HG03342 (cell line): ENCODE measurements around the gene FUS.
"Not testable (repeated sequence)": the region's sequence is repeated elsewhere in the genome, so short reads cannot be mapped to it uniquely, and the experiment has no call there.

Experiments used
- ATAC-seq: cut with Tn5 transposase; IDR thresholded peaks from one replicate; pipeline ENCODE4 v1.9.1; 2021; ENCODE audit warnings: mild to moderate bottlenecking, moderate library complexity; ENCODE audit not compliant: unreplicated experiment

The FUS gene

DNA sequence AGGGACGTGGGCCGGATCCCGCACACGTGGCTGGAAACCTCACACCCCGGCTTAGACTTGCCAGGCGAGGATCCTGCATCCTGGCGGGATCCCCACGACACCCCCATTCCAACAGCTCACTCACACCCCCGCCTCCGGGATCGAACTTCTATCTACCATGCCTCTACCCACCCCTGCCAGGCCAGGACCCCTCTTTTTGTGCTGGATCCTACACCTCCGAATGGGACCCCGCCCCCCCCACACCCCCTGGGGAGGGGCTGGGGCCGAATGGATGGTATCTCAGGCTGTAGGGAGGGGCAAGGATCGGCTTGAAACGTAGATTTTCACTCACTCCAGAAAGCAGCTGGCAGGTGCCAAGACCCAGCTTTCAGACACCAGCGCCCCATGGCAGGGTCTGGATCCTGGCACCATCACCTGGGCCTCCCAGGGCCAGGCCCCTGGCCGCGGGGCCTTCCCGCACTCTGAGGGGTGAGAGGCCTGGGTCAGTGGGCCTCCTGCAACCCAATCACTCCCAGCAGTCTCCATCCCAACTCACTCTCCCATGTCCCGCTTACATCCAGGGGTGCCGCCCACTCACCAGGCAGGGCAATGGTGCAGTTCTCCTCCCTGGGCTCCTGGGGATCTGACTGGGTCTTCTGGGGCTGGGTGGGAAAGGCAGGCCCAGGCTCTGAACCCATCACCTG is 36.8 kb upstream of the FUS start:
- no peak for ATAC-seq

- ATAC-seq, result no peak
These were observed 36.2 kb upstream of the FUS start for GRCh38 chr16:31143694-31144148.

DNA sequence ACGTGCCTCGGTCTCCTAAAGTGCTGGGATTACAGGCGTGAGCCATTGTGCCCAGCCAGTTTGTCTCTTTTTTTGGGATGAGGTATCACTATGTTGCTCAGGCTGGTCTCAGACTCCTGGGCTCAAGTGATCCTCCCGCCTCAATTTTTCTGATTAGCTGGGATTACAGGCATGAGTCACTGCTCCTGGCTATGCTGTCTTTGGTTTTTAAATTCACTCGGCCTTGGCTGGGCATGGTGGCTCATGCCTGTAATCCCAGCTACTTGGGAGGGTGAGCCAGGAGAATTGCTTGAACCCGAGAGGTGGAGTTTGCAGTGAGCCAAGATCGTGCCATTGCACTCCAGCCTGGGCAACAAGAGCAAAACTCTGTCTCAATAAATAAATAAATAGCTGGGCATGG is 35.5 kb upstream of the FUS start:
- not testable (repeated sequence) for ATAC-seq

DNA sequence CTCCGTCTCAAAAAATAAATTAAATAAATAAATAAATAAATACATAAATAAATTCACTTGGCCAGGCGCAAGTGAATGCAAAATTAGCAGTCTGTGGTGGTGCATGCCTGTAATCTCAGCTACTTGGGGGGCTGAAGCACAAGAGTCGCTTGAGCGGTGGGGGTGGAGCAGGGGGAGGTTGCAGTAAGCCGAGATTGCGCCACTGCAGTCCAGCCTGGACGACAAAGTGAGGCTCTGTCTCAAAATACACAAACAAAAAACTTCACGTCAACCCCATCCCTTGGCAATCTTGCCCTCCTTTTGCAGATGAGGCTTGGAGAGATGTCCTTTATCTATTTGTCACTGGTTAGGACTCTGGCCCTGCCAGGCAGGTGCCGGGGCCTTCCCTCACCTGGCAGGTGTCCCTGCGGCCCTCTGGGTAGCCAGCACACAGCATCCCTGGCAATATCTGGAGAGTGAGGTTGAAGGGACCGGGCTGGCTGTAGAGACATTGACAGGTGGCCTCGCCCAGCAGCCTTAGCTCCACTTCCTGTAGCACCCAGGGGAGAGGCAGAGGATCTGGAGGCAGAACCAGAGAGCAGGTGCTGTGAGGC is 34.4 kb upstream of the FUS start:
- no peak for ATAC-seq

DNA sequence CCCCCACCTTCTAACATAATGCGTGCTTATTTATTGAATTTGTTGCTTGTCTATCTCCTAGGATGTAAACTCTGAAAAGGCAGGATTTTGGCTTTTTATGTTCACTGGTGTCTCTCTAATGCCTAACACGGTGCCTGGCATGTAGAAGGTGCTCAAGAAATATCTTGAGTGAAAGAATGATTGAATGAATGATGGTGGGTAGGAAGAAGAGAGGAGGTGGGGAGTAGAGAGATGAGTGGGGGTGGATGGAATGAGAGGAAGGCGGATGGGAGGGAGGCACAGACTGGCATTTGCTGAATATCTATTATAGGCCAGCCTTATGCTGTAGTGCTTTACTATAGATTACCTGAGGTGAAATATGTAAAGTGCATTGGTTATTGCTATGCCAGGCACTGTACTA is 32.4 kb upstream of the FUS start:
- no peak for ATAC-seq

DNA sequence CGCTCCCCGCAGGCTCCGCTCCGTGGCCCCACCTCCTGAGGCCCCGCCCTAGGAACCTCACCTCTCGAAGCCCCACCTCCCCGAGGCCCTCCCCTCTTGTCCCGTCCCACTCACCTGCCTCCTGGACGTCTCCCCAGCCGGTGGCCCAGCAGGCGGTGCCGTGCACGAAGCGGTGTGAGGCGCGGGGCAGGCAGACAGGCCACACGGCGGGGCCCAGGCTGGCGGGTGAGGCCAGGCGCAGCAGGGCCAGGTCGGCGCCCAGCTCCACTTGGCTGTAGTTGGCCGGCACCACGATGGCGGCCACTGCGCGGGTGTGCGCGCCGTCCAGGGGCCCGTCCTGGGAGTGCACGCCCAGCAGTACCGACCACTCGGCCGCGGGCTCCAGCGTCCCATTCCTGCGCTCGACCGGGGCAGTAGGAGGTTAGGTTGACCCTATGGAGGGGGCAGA is 31.6 kb upstream of the FUS start:
- ATAC-seq, result no peak

DNA sequence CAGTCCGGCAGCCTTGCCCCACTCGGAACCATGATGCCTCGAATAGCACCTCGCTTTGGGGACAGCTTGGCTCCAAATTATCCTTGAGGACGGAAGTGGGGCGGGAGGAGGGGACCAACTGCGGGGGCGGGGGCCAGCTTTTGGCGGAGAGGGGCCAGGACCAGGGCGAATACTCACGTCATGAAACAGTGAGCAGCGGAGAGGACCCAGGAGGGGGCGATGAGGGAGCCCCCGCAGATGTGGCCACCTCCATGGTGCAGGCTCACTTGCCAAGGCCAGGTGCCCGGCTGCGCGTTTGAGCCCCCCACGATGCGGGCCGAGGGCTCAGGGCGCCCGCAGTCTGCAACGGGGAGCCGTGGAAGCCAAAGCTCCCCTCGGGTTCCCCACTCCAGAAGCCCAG is 31.0 kb upstream of the FUS start:
- no peak for ATAC-seq

DNA sequence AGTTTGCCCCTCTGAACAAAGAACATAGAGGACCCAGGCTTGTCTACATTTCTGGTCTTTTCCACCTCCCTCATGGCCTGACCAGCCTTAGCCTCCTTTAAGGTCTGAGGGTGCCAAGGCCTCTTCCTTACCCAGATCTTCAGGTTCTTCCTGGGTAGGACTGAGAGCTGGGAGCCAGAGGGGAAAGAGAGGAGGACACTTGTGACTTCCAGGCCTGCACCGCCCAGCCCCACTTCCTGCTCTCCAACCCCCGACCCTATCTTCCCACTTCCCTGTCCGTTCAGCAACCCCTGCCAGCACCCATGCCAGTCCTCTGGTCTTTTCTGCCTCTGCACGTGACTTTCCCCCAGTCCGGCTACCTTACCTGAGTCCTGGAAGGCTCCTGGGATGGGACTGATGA is 30.6 kb upstream of the FUS start:
- no peak for ATAC-seq

DNA sequence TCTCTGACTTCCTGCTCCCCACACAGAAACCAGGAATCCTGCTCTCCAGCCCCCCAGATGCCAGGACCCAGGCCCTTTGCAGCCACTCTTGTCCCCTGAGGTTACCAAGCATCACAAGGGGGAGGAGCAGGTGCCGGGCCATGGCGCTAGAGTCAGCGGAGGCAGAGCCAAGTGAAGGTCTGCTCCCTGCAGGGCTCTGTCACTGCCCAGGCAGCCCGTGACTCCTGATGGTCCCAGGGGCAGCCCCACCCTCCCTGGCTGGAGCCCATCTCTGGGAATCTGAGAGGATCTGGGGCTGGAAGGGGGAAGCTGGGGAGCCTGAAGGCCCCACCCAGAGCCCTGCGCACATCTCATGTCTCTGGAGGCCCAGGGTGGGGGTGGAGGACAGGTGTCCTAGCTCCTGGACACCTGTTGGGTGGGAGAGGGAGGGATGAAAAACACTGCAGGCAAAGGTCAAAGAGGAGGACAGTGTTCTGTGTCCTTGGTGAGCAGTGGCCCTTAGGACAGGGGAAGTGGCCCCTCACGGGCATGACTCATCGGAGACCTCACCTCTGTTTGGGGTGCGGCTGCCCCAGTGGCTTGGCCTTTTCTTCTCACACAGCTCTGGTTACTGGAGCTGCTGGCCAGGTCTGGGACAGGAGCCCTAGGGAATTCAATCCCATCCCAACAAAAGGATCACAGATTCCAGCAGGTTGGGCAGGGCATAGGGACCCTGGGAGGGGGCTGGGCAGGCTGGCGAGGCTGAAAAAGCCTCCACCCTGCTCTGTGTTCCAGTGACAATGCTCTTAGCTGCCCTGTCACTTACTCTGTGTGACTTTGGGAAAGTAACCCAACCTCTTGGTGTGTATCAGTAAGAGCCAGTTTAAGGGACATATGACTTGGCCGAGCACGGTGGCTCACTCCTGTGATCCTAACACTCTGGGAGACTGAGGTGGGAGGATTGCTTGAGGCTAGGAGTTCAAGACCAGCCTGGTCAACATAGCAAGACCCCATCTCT is 29.7 kb upstream of the FUS start, which contains the start of gene PRSS36:
PRSS36 (minus strand) TSS at position 173 of the 997 bp plus-strand sequence; CDS start at position 142, 31 bp downstream.
- no peak for ATAC-seq

- not testable (repeated sequence) for ATAC-seq
These were observed 29.0 kb upstream of the FUS start for GRCh38 chr16:31150976-31151375.

GRCh38 chr16:31157136-31157535 is 22.8 kb upstream of the FUS start:
- no peak for ATAC-seq

- no peak for ATAC-seq
These were observed 12.6 kb upstream of the FUS start for GRCh38 chr16:31167315-31167714.

DNA sequence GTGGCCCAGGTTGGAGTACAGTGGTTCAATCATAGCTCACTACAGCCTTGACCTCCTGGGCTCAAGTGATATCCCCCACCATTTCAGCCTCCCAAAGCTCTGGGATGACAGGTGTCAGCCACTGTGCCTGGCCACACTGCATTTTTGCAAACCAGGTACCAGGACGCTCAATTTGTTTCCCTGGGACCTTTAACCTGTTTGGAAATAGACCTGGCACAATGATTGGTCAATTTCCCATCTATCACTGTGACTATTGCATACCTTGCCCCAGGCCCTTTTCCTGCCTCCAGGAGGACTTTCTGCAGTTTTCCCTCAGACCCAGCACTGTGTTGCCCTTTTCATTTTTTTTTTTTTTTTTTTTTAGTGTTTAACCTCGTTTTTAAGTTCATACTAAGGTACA is 11.1 kb upstream of the FUS start:
- no peak for ATAC-seq

DNA sequence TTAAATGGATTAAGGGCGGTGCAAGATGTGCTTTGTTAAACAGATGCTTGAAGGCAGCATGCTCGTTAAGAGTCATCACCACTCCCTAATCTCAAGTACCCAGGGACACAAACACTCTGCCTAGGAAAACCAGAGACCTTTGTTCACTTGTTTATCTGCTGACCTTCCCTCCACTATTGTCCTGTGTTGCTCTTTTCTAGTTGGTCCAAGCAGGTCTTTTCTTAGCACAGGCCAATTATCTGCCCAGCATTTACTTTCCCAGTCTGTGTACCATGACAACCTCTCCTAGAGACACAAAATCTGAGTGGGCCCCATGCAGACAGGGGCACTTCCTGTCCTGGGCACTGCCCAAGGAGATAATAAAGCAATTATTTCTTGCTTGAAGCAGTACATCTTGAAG is 9.9 kb upstream of the FUS start:
- ATAC-seq, result not testable (repeated sequence)

GRCh38 chr16:31177136-31177535 is 2.8 kb upstream of the FUS start:
- no peak for ATAC-seq

GRCh38 chr16:31179219-31179746 is 656 bp upstream of the FUS start:
- peak; percentile 3 for ATAC-seq

DNA sequence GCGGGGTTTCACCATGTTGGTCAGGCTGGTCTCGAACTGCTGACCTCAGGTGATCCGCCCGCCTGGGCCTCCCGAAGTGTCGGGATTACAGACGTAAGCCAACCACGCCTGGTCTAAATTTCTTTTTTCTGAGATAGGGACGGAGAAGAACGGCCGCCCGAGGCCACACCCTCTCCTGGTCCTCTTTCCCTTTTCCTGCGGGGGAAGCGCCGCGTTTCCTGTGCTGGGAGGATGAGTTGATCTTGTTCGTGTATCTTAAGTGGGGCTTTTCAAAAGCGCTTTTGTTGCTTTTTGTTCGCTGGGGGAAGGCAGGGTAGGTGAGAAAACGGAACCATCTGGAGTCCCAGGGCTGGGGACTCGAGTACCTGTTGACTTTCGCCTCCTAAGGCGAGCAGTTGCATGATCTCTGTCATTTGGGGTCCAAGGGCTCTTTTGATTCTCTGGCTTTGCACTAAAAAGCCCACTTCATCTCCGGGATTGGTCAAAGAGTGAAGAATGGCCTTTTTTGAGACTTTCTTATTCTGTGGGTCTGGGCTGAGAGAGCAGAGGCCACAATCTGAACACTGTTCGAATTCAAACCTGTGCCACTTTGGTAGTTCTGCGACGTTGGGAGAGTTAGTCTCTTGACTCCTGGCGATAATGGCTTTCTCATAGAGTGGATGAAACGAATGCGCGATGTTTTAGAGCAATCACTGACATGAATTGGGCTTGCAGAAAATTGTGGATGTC is 1.3 kb downstream of the FUS start:
- no peak for ATAC-seq

GRCh38 chr16:31182391-31182790 is 2.5 kb downstream of the FUS start:
- no peak for ATAC-seq

DNA sequence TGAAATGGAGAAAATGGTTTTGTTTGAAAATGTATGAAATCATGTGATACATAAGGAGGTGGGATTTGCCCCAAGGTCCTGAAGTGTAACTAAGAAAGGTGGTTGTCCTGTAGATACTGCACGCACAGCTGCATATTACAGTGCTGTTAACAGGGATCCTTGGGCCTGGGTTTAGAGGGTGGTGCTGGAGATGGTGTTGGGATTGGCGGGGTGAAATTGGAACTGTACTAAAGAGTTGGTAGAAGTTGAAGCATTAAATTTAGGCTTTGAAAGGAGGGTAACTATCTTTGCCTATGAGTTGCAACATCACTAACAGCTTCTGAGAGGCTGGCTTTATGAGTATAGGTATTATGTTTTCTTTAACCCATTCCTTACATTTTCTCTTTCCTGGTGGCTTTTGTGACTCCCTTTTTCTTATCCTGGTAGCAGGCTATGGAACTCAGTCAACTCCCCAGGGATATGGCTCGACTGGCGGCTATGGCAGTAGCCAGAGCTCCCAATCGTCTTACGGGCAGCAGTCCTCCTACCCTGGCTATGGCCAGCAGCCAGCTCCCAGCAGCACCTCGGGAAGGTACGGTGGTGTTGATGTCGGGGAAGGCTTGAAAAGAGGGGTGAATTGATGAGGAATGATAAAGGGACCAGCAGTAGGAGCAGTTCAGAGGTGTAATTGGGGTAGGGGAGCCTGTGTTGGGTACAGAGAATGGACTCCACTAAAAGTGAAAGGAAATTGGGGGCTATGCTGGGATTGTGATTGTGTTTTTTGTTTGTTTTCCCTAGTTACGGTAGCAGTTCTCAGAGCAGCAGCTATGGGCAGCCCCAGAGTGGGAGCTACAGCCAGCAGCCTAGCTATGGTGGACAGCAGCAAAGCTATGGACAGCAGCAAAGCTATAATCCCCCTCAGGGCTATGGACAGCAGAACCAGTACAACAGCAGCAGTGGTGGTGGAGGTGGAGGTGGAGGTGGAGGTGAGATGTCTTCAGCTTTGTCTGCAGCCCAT is 3.8 kb downstream of the FUS start:
- ATAC-seq, result no peak
